GM12878 (cell line): ENCODE results near the gene RBMS1. TPM values are rescaled to one million over a fixed set of nuclear protein-coding genes. Genes with fewer than 3 reads are reported as not detected.

Experiments used
- ATAC-seq: fragments of 200-7000 bp; cut with Tn5 transposase; 3 replicates; pipeline ENCODE4 v1.9.1; 2020; ENCODE audit warnings: mild to moderate bottlenecking, moderate library complexity
- BruUV-seq: library from RNA; stranded (reverse); fragments of 400-500 nt; replicated peaks from 2 replicates; lab custom pipeline; 2021; lab: Mats Ljungman, UMichigan
- CTCF ChIA-PET: fragments of 300-600 bp; sonication (Branson Sonifier 250); formaldehyde crosslinking; extraction: SDS; loops from one replicate; lab custom pipeline; 2021; ENCODE audit warnings: inconsistent platforms; lab: Yijun Ruan, JAX
- POLR2A ChIA-PET: fragments of 350-600 bp; formaldehyde crosslinking; extraction: SDS; loops from one replicate; lab custom pipeline; 2021; ENCODE audit warnings: inconsistent platforms; lab: Charles Lee
- RAD21 ChIA-PET: fragments of 300-600 bp; sonication (Branson Sonifier 250); formaldehyde crosslinking; loops from one replicate; lab custom pipeline; 2023; ENCODE audit warnings: antibody characterized with exemption; ENCODE audit not compliant: unreplicated experiment; lab: Charles Lee
- SMC1A ChIA-PET: fragments of 300-600 bp; sonication (Branson Sonifier 250); formaldehyde crosslinking; loops from one replicate; lab custom pipeline; 2023; ENCODE audit not compliant: unreplicated experiment, uncharacterized antibody; lab: Charles Lee
- DNase-seq: peaks from one replicate; pipeline ENCODE4 v3.0.0-alpha.2; 2011; ENCODE audit warnings: low read depth, low spot score
- FAIRE-seq: peaks from 3 replicates; lab custom pipeline; 2011; peaks lifted over from hg19 to GRCh38; lab: Jason Lieb, UNC
- H2AFZ ChIP-seq: 2 replicates; pipeline ENCODE4 v1.6.0; 2011; ENCODE audit warnings: low read depth, low read length, control low read depth; ENCODE audit not compliant: control insufficient read depth
- H3K27ac ChIP-seq: 2 replicates; pipeline ENCODE4 v1.5.1; 2011; ENCODE audit warnings: control low read depth; ENCODE audit not compliant: control insufficient read depth, insufficient read depth
- H3K27me3 ChIP-seq, 2 experiments: replicated peaks in 1 of 2; 2 replicates each; pipeline versions ENCODE4 v1.6.0 to v1.6.1; 2011; ENCODE audit warnings: low read length in 1 of 2; ENCODE audit not compliant: control insufficient read depth in 2 of 2, insufficient read depth in 2 of 2
- H3K36me3 ChIP-seq, 2 experiments: 2 replicates each; pipeline ENCODE4 v1.5.1; 2011; ENCODE audit warnings: low read length in 1 of 2; ENCODE audit not compliant: control insufficient read depth in 2 of 2, insufficient read depth in 2 of 2
- H3K4me1 ChIP-seq: 2 replicates; pipeline ENCODE4 v1.6.1; 2011; ENCODE audit warnings: mild to moderate bottlenecking, low read length, moderate library complexity, mixed read lengths; ENCODE audit not compliant: control insufficient read depth, insufficient read depth
- H3K4me2 ChIP-seq: 2 replicates; pipeline ENCODE4 v1.6.0; 2011; ENCODE audit warnings: control low read depth; ENCODE audit not compliant: control insufficient read depth, insufficient read depth
- H3K4me3 ChIP-seq: fragments of 200-600 bp; sonication (generic); 2 replicates; pipeline ENCODE4 v1.5.1; 2016
- H3K79me2 ChIP-seq: 2 replicates; pipeline ENCODE4 v1.6.0; 2011; ENCODE audit warnings: low read length; ENCODE audit not compliant: control insufficient read depth, insufficient read depth
- H3K9ac ChIP-seq: 2 replicates; pipeline ENCODE4 v1.8.0; 2011; ENCODE audit warnings: low read length, control low read depth, mixed read lengths; ENCODE audit not compliant: control insufficient read depth, insufficient read depth
- H3K9me3 ChIP-seq: replicated peaks from 3 replicates; pipeline ENCODE4 v1.5.1; 2011; ENCODE audit warnings: mild to moderate bottlenecking, low read length; ENCODE audit not compliant: control insufficient read depth, insufficient read depth
- H4K20me1 ChIP-seq: 2 replicates; pipeline ENCODE4 v1.6.0; 2011; ENCODE audit not compliant: control insufficient read depth, insufficient read depth
- CBX3 ChIP-seq: fragments of 200-600 bp; sonication (generic); IDR thresholded peaks from 2 replicates; pipeline ENCODE4 v1.6.1; 2016; ENCODE audit warnings: low read depth, borderline replicate concordance
- NFXL1 ChIP-seq: fragments of 450-650 bp; IDR thresholded peaks from 2 replicates; pipeline ENCODE4 v1.6.1; 2017; ENCODE audit warnings: antibody characterized with exemption, mild to moderate bottlenecking, borderline replicate concordance
- SIX5 ChIP-seq: IDR thresholded peaks from 2 replicates; pipeline ENCODE4 v1.6.1; 2011; ENCODE audit warnings: mild to moderate bottlenecking, low read depth, low read length, moderate library complexity; ENCODE audit not compliant: severe bottlenecking
- SMAD1 ChIP-seq: fragments of 450-650 bp; IDR thresholded peaks from 2 replicates; pipeline ENCODE4 v1.6.1; 2018; ENCODE audit warnings: mild to moderate bottlenecking, low read depth; ENCODE audit not compliant: partially characterized antibody
- SP1 ChIP-seq: IDR thresholded peaks from one replicate; pipeline ENCODE4 v1.6.1; 2011; ENCODE audit warnings: low read depth, low read length
- TARDBP ChIP-seq: IDR thresholded peaks from 2 replicates; pipeline ENCODE4 v1.6.1; 2016; ENCODE audit warnings: borderline replicate concordance
- WGBS: methylation state at CpG from one replicate; pipeline ENCODE4 v1.1.6; 2016; ENCODE audit warnings: low lambda C conversion rate; ENCODE audit not compliant: insufficient replicate concordance, insufficient coverage; ENCODE audit errors: missing lambda C conversion rate; 5-methylcytosine and 5-hydroxymethylcytosine counted together
- in situ Hi-C: fragments of 300-500 bp; cut with MboI; formaldehyde crosslinking; loops from 9 replicates; pipeline ENCODE4 v1.14.3; 2018; ENCODE audit warnings: mixed read lengths
- intact Hi-C: fragments of 100-400 bp; cut with micrococcal nuclease; formaldehyde crosslinking; loops from one replicate; pipeline ENCODE4 v1.14.2; 2022; ENCODE audit not compliant: unreplicated experiment
- polyA plus RNA-seq, 11 experiments: library from polyadenylated mRNA; depleted of rRNA in 4 of 11; unstranded in 6 of 11; stranded (reverse) in 5 of 11; fragments of >200 nt; fragmentation: Nextera tagmentation in 4 of 11; fragmentation: Illumina TruSeq in 1 of 11; extraction: Ambion mirVana in 4 of 11; extraction: Trizol in 1 of 11; gene quantifications; 1 replicate in 1 of 11; 2 replicates in 10 of 11; pipeline versions ENCODE4 v1.2.1 to v1.2.3, GENCODE V29; 2011 to 2016; ENCODE audit warnings: inconsistent platforms in 2 of 11, missing spikeins in 2 of 11, low read depth in 1 of 11
- total RNA-seq, 4 experiments: library from RNA; depleted of rRNA in 3 of 4; stranded (reverse); fragments of >200 nt in 3 of 4; fragmentation: Illumina TruSeq in 1 of 4; extraction: Trizol in 1 of 4; gene quantifications; 2 replicates each; pipeline versions ENCODE4 v1.2.1 to v1.2.3, GENCODE V29; 2013 to 2021
- TF ChIP-seq, protein P1 (sequence below): fragments of 450-650 bp; formaldehyde crosslinking; IDR thresholded peaks from 2 replicates; pipeline ENCODE4 v1.5.0; 2022; ENCODE audit warnings: mild to moderate bottlenecking, missing genetic modification characterization
- TF ChIP-seq, protein P2 (sequence below): fragments of 450-650 bp; IDR thresholded peaks from 2 replicates; pipeline ENCODE4 v1.6.1; 2018; ENCODE audit warnings: borderline replicate concordance, mild to moderate bottlenecking; ENCODE audit not compliant: partially characterized antibody
- TF ChIP-seq, protein P3 (sequence below): fragments of 450-650 bp; IDR thresholded peaks from 2 replicates; pipeline ENCODE4 v1.6.1; 2017; ENCODE audit warnings: mild to moderate bottlenecking, moderate library complexity
- TF ChIP-seq, protein P4 (sequence below): IDR thresholded peaks from 2 replicates; pipeline ENCODE4 v1.6.1; 2012; ENCODE audit warnings: low read length, inconsistent platforms
- TF ChIP-seq, protein P5 (sequence below): fragments of 450-650 bp; IDR thresholded peaks from 2 replicates; pipeline ENCODE4 v1.6.1; 2016; ENCODE audit warnings: mild to moderate bottlenecking

RBMS1 gene
- total and polyA plus RNA-seq, 10 of the 15 experiments (the other 5 are each of a cell fraction or from before 2014, with no cell fraction given), result 0.04 to 0.31 (median 0.17) TPM; not detected in 1

DNA sequence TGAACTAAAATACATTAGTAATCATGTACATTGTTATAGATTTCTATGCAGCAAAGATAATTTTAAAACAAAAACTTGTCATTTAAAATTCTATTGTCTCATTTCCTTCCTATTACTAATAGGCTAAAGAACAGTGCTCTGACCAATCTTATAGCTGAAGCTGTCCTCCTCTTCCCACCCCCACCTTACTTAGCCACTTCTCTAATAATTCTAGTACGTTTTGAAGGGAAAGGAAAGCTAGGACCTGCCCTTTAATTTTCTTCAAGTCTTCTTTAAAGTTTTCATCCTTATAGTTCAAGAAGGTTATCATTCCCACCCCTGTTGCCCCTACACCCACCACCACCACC, 121.6 kb downstream of the RBMS1 start:
- FAIRE-seq (no peak), DNase-seq (no peak), ATAC-seq (no peak)
- H4K20me1 ChIP-seq, result no peaks in the 10 kb centered on the region
- H3K27ac ChIP-seq, result no peak overlapping the region
- ChIA-PET POLR2A (no interaction called here), SMC1A (no interaction called here), RAD21 (no interaction called here), CTCF (interaction anchor here (1.6 kb wide), 1 partner anchor 19 kb away, joined by 4 read pairs; no protein-coding TSS in a partner anchor)
- no peak overlapping the region for H3K9ac ChIP-seq
- in situ Hi-C loops (no loop called here), intact Hi-C loops (no loop called here)
- BruUV-seq, result no TSS peak
- H3K9me3 ChIP-seq, result no peaks in the 10 kb centered on the region
- H3K36me3 ChIP-seq, result no peaks in the 10 kb centered on the region
- H3K27me3 ChIP-seq, result 0 out of 4 replicates have a peak, but pooled peaks cover 0 to 2% of the 10 kb centered on the region in 2 experiments
- H3K4me3 ChIP-seq, result no peak overlapping the region
- 0% methylated on average over 1 of the region's 1 CpG for WGBS
- no peaks in the 10 kb centered on the region for H3K4me1 ChIP-seq
- H3K79me2 ChIP-seq, result no peaks in the 10 kb centered on the region
- H3K4me2 ChIP-seq, result no peak overlapping the region
- no peak overlapping the region for H2AFZ ChIP-seq
- no peak for TF ChIP-seq SMAD1
- TF ChIP-seq, protein P1, sequence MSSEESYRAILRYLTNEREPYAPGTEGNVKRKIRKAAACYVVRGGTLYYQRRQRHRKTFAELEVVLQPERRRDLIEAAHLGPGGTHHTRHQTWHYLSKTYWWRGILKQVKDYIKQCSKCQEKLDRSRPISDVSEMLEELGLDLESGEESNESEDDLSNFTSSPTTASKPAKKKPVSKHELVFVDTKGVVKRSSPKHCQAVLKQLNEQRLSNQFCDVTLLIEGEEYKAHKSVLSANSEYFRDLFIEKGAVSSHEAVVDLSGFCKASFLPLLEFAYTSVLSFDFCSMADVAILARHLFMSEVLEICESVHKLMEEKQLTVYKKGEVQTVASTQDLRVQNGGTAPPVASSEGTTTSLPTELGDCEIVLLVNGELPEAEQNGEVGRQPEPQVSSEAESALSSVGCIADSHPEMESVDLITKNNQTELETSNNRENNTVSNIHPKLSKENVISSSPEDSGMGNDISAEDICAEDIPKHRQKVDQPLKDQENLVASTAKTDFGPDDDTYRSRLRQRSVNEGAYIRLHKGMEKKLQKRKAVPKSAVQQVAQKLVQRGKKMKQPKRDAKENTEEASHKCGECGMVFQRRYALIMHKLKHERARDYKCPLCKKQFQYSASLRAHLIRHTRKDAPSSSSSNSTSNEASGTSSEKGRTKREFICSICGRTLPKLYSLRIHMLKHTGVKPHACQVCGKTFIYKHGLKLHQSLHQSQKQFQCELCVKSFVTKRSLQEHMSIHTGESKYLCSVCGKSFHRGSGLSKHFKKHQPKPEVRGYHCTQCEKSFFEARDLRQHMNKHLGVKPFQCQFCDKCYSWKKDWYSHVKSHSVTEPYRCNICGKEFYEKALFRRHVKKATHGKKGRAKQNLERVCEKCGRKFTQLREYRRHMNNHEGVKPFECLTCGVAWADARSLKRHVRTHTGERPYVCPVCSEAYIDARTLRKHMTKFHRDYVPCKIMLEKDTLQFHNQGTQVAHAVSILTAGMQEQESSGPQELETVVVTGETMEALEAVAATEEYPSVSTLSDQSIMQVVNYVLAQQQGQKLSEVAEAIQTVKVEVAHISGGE (CRISPR knock-in tag), result no peak
- TF ChIP-seq CBX3, result no peak
- TF ChIP-seq SP1, result no peak
- TF ChIP-seq, protein P2, sequence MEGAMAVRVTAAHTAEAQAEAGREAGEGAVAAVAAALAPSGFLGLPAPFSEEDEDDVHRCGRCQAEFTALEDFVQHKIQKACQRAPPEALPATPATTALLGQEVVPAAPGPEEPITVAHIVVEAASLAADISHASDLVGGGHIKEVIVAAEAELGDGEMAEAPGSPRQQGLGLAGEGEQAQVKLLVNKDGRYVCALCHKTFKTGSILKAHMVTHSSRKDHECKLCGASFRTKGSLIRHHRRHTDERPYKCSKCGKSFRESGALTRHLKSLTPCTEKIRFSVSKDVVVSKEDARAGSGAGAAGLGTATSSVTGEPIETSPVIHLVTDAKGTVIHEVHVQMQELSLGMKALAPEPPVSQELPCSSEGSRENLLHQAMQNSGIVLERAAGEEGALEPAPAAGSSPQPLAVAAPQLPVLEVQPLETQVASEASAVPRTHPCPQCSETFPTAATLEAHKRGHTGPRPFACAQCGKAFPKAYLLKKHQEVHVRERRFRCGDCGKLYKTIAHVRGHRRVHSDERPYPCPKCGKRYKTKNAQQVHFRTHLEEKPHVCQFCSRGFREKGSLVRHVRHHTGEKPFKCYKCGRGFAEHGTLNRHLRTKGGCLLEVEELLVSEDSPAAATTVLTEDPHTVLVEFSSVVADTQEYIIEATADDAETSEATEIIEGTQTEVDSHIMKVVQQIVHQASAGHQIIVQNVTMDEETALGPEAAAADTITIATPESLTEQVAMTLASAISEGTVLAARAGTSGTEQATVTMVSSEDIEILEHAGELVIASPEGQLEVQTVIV, result no peak
- TF ChIP-seq, protein P3, sequence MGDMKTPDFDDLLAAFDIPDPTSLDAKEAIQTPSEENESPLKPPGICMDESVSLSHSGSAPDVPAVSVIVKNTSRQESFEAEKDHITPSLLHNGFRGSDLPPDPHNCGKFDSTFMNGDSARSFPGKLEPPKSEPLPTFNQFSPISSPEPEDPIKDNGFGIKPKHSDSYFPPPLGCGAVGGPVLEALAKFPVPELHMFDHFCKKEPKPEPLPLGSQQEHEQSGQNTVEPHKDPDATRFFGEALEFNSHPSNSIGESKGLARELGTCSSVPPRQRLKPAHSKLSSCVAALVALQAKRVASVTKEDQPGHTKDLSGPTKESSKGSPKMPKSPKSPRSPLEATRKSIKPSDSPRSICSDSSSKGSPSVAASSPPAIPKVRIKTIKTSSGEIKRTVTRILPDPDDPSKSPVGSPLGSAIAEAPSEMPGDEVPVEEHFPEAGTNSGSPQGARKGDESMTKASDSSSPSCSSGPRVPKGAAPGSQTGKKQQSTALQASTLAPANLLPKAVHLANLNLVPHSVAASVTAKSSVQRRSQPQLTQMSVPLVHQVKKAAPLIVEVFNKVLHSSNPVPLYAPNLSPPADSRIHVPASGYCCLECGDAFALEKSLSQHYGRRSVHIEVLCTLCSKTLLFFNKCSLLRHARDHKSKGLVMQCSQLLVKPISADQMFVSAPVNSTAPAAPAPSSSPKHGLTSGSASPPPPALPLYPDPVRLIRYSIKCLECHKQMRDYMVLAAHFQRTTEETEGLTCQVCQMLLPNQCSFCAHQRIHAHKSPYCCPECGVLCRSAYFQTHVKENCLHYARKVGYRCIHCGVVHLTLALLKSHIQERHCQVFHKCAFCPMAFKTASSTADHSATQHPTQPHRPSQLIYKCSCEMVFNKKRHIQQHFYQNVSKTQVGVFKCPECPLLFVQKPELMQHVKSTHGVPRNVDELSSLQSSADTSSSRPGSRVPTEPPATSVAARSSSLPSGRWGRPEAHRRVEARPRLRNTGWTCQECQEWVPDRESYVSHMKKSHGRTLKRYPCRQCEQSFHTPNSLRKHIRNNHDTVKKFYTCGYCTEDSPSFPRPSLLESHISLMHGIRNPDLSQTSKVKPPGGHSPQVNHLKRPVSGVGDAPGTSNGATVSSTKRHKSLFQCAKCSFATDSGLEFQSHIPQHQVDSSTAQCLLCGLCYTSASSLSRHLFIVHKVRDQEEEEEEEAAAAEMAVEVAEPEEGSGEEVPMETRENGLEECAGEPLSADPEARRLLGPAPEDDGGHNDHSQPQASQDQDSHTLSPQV, result no peak
- TF ChIP-seq, protein P4, sequence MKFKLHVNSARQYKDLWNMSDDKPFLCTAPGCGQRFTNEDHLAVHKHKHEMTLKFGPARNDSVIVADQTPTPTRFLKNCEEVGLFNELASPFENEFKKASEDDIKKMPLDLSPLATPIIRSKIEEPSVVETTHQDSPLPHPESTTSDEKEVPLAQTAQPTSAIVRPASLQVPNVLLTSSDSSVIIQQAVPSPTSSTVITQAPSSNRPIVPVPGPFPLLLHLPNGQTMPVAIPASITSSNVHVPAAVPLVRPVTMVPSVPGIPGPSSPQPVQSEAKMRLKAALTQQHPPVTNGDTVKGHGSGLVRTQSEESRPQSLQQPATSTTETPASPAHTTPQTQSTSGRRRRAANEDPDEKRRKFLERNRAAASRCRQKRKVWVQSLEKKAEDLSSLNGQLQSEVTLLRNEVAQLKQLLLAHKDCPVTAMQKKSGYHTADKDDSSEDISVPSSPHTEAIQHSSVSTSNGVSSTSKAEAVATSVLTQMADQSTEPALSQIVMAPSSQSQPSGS, result no peak
- no peak for TF ChIP-seq NFXL1
- TF ChIP-seq SIX5, result no peak
- TF ChIP-seq, protein P5, sequence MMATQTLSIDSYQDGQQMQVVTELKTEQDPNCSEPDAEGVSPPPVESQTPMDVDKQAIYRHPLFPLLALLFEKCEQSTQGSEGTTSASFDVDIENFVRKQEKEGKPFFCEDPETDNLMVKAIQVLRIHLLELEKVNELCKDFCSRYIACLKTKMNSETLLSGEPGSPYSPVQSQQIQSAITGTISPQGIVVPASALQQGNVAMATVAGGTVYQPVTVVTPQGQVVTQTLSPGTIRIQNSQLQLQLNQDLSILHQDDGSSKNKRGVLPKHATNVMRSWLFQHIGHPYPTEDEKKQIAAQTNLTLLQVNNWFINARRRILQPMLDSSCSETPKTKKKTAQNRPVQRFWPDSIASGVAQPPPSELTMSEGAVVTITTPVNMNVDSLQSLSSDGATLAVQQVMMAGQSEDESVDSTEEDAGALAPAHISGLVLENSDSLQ, result no peak
- no peak for TF ChIP-seq TARDBP
